Smooth muscle cell (in vitro differentiated cells): ENCODE results near the gene BRMS1. TPM values are rescaled to one million over a fixed set of nuclear protein-coding genes. Genes with fewer than 3 reads are reported as not detected.

Experiments used
- DNase-seq: peaks from one replicate; lab custom pipeline; 2025; ENCODE audit not compliant: unreplicated experiment; lab: John Stamatoyannopoulos, UW
- H2AFZ ChIP-seq: fragments of 200-600 bp; sonication (generic); 2 replicates; pipeline ENCODE4 v1.6.0; 2016; ENCODE audit warnings: antibody characterized with exemption, low read depth, mild to moderate bottlenecking
- H3F3A ChIP-seq: fragments of 200-600 bp; sonication (generic); 2 replicates; pipeline ENCODE4 v1.6.0; 2017; ENCODE audit warnings: antibody characterized with exemption, low read depth
- H3K27ac ChIP-seq: fragments of 200-600 bp; sonication (generic); 2 replicates; pipeline ENCODE4 v1.5.1; 2016; ENCODE audit warnings: low read depth, mild to moderate bottlenecking
- H3K27me3 ChIP-seq: fragments of 200-600 bp; sonication (generic); 2 replicates; pipeline ENCODE4 v1.6.1; 2016; ENCODE audit warnings: low read depth, mild to moderate bottlenecking
- H3K36me3 ChIP-seq: fragments of 200-600 bp; sonication (generic); 2 replicates; pipeline ENCODE4 v1.5.1; 2016; ENCODE audit warnings: low read depth
- H3K4me1 ChIP-seq: fragments of 200-600 bp; sonication (generic); 2 replicates; pipeline ENCODE4 v1.5.1; 2016; ENCODE audit warnings: low read depth
- H3K4me2 ChIP-seq: fragments of 200-600 bp; sonication (generic); 2 replicates; pipeline ENCODE4 v1.6.0; 2016; ENCODE audit warnings: mild to moderate bottlenecking
- H3K4me3 ChIP-seq: fragments of 200-600 bp; sonication (generic); 2 replicates; pipeline ENCODE4 v1.5.1; 2016; ENCODE audit warnings: mild to moderate bottlenecking
- H3K79me2 ChIP-seq: fragments of 200-600 bp; sonication (generic); 2 replicates; pipeline ENCODE4 v1.6.0; 2016; ENCODE audit warnings: low read depth, mild to moderate bottlenecking
- H3K9ac ChIP-seq: fragments of 200-600 bp; sonication (generic); 2 replicates; pipeline ENCODE4 v1.6.0; 2016; ENCODE audit warnings: low read depth
- H3K9me3 ChIP-seq: fragments of 200-600 bp; sonication (generic); replicated peaks from 2 replicates; pipeline ENCODE4 v1.5.1; 2016; ENCODE audit warnings: low read depth
- H4K20me1 ChIP-seq: fragments of 200-600 bp; sonication (generic); 2 replicates; pipeline ENCODE4 v1.6.0; 2016; ENCODE audit warnings: low read depth
- CTCF ChIP-seq: fragments of 200-600 bp; sonication (generic); IDR thresholded peaks from 2 replicates; pipeline ENCODE4 v1.5.1; 2017; ENCODE audit warnings: borderline replicate concordance, mild to moderate bottlenecking, antibody characterized with exemption; ENCODE audit not compliant: insufficient read depth, poor library complexity, severe bottlenecking
- WGBS: methylation state at CpG from one replicate; pipeline ENCODE4 v1.1.7; 2016; ENCODE audit warnings: low lambda C conversion rate; 5-methylcytosine and 5-hydroxymethylcytosine counted together
- polyA plus RNA-seq: library from polyadenylated mRNA; unstranded; fragments of >200 nt; fragmentation: Nextera tagmentation; extraction: Ambion mirVana; gene quantifications from 2 replicates; pipeline ENCODE4 v1.2.1, GENCODE V29; 2016
- total RNA-seq: library from RNA; depleted of rRNA; stranded (reverse); fragments of >200 nt; gene quantifications from 2 replicates; pipeline ENCODE4 v1.2.3, GENCODE V29; 2014

Gene BRMS1
- total and polyA plus RNA-seq, 2 experiments from 2014 or later = 23.8 to 44.2 TPM

GRCh38 chr11:66363187-66363601, 18.3 kb upstream of the BRMS1 start:
- TF ChIP-seq CTCF = no peak
- 95% methylated on average over 14 of the region's 14 CpGs for WGBS
- H3K4me2 ChIP-seq = no peak overlapping the region

GRCh38 chr11:66362481-66363147, 17.7 kb upstream of the BRMS1 start:
- Histone ChIP-seq H2AFZ (no peak overlapping the region), H3K4me1 (no peaks in the 10 kb centered on the region), H3K9ac (no peak overlapping the region), H3K9me3 (no peaks in the 10 kb centered on the region), H3K79me2 (no peaks in the 10 kb centered on the region), H3F3A (no peaks in the 10 kb centered on the region), H3K4me3 (no peak overlapping the region), H3K36me3 (no peaks in the 10 kb centered on the region), H3K4me2 (no peak overlapping the region), H3K27ac (no peak overlapping the region), H3K27me3 (no peaks in the 10 kb centered on the region), H4K20me1 (no peaks in the 10 kb centered on the region)
- DNase-seq = no peak
- no peak for TF ChIP-seq CTCF
- WGBS = 97% methylated on average over 9 of the region's 9 CpGs

More at GRCh38 chr11:66363187-66363601, 18.3 kb upstream of the BRMS1 start:
- Histone ChIP-seq H3K9ac (no peak overlapping the region), H2AFZ (no peak overlapping the region), H3K36me3 (no peaks in the 10 kb centered on the region), H3K79me2 (no peaks in the 10 kb centered on the region), H3F3A (no peaks in the 10 kb centered on the region), H3K27me3 (no peaks in the 10 kb centered on the region), H3K27ac (no peak overlapping the region), H3K4me3 (no peak overlapping the region), H3K9me3 (no peaks in the 10 kb centered on the region), H3K4me1 (no peaks in the 10 kb centered on the region), H4K20me1 (no peaks in the 10 kb centered on the region)
- DNase-seq = no peak

GRCh38 chr11:66361502-66361941, 16.6 kb upstream of the BRMS1 start:
- H2AFZ ChIP-seq = no peak overlapping the region
- H4K20me1 ChIP-seq = no peaks in the 10 kb centered on the region
- H3K4me3 ChIP-seq = no peak overlapping the region
- H3K9me3 ChIP-seq = no peaks in the 10 kb centered on the region
- no peaks in the 10 kb centered on the region for H3F3A ChIP-seq
- no peaks in the 10 kb centered on the region for H3K4me1 ChIP-seq
- H3K4me2 ChIP-seq = no peak overlapping the region
- DNase-seq = no peak
- H3K79me2 ChIP-seq = no peaks in the 10 kb centered on the region
- no peaks in the 10 kb centered on the region for H3K27me3 ChIP-seq
- WGBS = 67% methylated on average over 6 of the region's 6 CpGs
- H3K27ac ChIP-seq = no peak overlapping the region
- H3K9ac ChIP-seq = no peak overlapping the region
- TF ChIP-seq CTCF = no peak
- no peaks in the 10 kb centered on the region for H3K36me3 ChIP-seq
